Measurements from ENCODE around the gene GAS7.
"Not testable (repeated sequence)": the region's sequence is repeated elsewhere in the genome, so short reads cannot be mapped to it uniquely, and the experiment has no call there.

The GAS7 gene

GRCh38 chr17:10045871-10046658 is 152.3 kb downstream of the GAS7 start:
- no peak for FAIRE-seq

- no peak for FAIRE-seq
Measured at GRCh38 chr17:10042589-10043244, 155.7 kb downstream of the GAS7 start.

- FAIRE-seq = no peak
Measured at GRCh38 chr17:10041916-10042588, 156.4 kb downstream of the GAS7 start.

GRCh38 chr17:10041287-10041612 is 157.2 kb downstream of the GAS7 start:
- no peak for FAIRE-seq

- no peak for FAIRE-seq
Measured at GRCh38 chr17:10036511-10037061, 161.8 kb downstream of the GAS7 start.

- FAIRE-seq = no peak
Measured at GRCh38 chr17:10035885-10036284, 162.5 kb downstream of the GAS7 start.

- no peak for FAIRE-seq
Measured at GRCh38 chr17:10034719-10035475, 163.5 kb downstream of the GAS7 start.

GRCh38 chr17:10033959-10034358 is 164.4 kb downstream of the GAS7 start:
- FAIRE-seq = no peak

- FAIRE-seq = no peak
Measured at GRCh38 chr17:10033449-10033848, 165.0 kb downstream of the GAS7 start.

- FAIRE-seq = no peak
Measured at GRCh38 chr17:10032118-10032852, 166.1 kb downstream of the GAS7 start.

- no peak for FAIRE-seq
Measured at GRCh38 chr17:10031606-10032005, 166.8 kb downstream of the GAS7 start.

- FAIRE-seq = no peak
Measured at GRCh38 chr17:10031127-10031526, 167.3 kb downstream of the GAS7 start.

GRCh38 chr17:10029129-10029528 is 169.3 kb downstream of the GAS7 start:
- no peak for FAIRE-seq

- FAIRE-seq = no peak
Measured at GRCh38 chr17:10025976-10026901, 172.2 kb downstream of the GAS7 start.

- no peak for FAIRE-seq
Measured at GRCh38 chr17:10025224-10025623, 173.2 kb downstream of the GAS7 start.

GRCh38 chr17:10022416-10022815 is 176.0 kb downstream of the GAS7 start:
- FAIRE-seq = no peak

- no peak for FAIRE-seq
Measured at GRCh38 chr17:10021272-10021984, 177.0 kb downstream of the GAS7 start.

GRCh38 chr17:10019941-10020451 is 178.4 kb downstream of the GAS7 start:
- FAIRE-seq = no peak

GRCh38 chr17:10018461-10018891 is 179.9 kb downstream of the GAS7 start:
- FAIRE-seq = no peak

- FAIRE-seq = not testable (repeated sequence)
Measured at GRCh38 chr17:10016958-10017570, 181.3 kb downstream of the GAS7 start.

Measured in islet of Langerhans (tissue), 1 donor.